BLaER1 treated with 17β-estradiol and CSF1 and Interleukin-3, amounts not matched to agents 10 nM and 100 nM (cell line): ENCODE results near the gene MRPS34.
A peak's percentile ranks its signal among the peaks of the same experiment; 100 is the strongest.

Source experiments
- H3K27ac ChIP-seq, 11 experiments: shearing (Covaris generic); formaldehyde crosslinking; 2 replicates each; pipeline ENCODE4 v1.8.1; 2022
- H3K27me3 ChIP-seq, 11 experiments: shearing (Covaris generic); formaldehyde crosslinking; 2 replicates each; pipeline ENCODE4 v1.8.1; 2022
- H3K36me3 ChIP-seq, 11 experiments: shearing (Covaris generic); formaldehyde crosslinking; 2 replicates each; pipeline ENCODE4 v1.8.1; 2022
- H3K4me1 ChIP-seq, 10 experiments: shearing (Covaris generic); formaldehyde crosslinking; 2 replicates each; pipeline ENCODE4 v1.8.1; 2022
- H3K4me2 ChIP-seq, 11 experiments: shearing (Covaris generic); formaldehyde crosslinking; 2 replicates each; pipeline ENCODE4 v1.8.1; 2022
- H3K4me3 ChIP-seq, 10 experiments: shearing (Covaris generic); formaldehyde crosslinking; 2 replicates each; pipeline ENCODE4 v1.8.1; 2022
- H3K9ac ChIP-seq, 11 experiments: shearing (Covaris generic); formaldehyde crosslinking; 2 replicates each; pipeline ENCODE4 v1.8.1; 2022
- H3K9me3 ChIP-seq, 11 experiments: shearing (Covaris generic); formaldehyde crosslinking; replicated peaks in 1 of 11; 2 replicates each; pipeline ENCODE4 v1.8.1; 2022
- H4K20me1 ChIP-seq, 11 experiments: shearing (Covaris generic); formaldehyde crosslinking; 2 replicates each; pipeline ENCODE4 v1.8.1; 2022
- Cebpa-rat ChIP-seq, 11 experiments: shearing (Covaris generic); IDR thresholded peaks; 2 replicates each; pipeline ENCODE4 v1.8.1; 2022

The MRPS34 gene

GRCh38 chr16:1817716-1818115 is 44.8 kb upstream of the MRPS34 start:
- Histone ChIP-seq H3K27me3 (no peaks in the 10 kb centered on the region), H3K4me2 (no peak overlapping the region), H3K4me3 (no peak overlapping the region), H3K36me3 (peaks cover 25 to 92% (median 63%) of the 10 kb centered on the region in 11 experiments), H3K4me1 (peaks cover 4 to 6% (median 5%) of the 10 kb centered on the region in 10 experiments; a peak in 16 of 20 replicates), H3K9ac (peak overlapping the region in 1 of 11 experiments; percentile 24; a peak in 2 of 22 replicates), H3K9me3 (no peaks in the 10 kb centered on the region), H4K20me1 (peaks cover 0 to 55% (median 11%) of the 10 kb centered on the region in 11 experiments; a peak in 11 of 22 replicates), H3K27ac (no peak overlapping the region)
- no peak for TF ChIP-seq Cebpa-rat (IDR thresholded peaks at IDR 0.05)

GRCh38 chr16:1817276-1817589 is 44.3 kb upstream of the MRPS34 start:
- peaks cover 0 to 52% (median 6%) of the 10 kb centered on the region in 11 experiments; a peak in 11 of 22 replicates for H4K20me1 ChIP-seq
- H3K4me2 ChIP-seq = no peak overlapping the region
- no peak overlapping the region for H3K9ac ChIP-seq
- no peaks in the 10 kb centered on the region for H3K9me3 ChIP-seq
- no peak overlapping the region for H3K27ac ChIP-seq
- no peaks in the 10 kb centered on the region for H3K27me3 ChIP-seq
- TF ChIP-seq Cebpa-rat (IDR thresholded peaks at IDR 0.05) = no peak
- H3K4me1 ChIP-seq = peaks cover 5 to 11% (median 9%) of the 10 kb centered on the region in 10 experiments; a peak in 16 of 20 replicates
- no peak overlapping the region for H3K4me3 ChIP-seq
- H3K36me3 ChIP-seq = peaks cover 21 to 88% (median 58%) of the 10 kb centered on the region in 11 experiments

- no peak for TF ChIP-seq Cebpa-rat (IDR thresholded peaks at IDR 0.05)
- Histone ChIP-seq H3K4me3 (no peak overlapping the region), H3K4me2 (no peak overlapping the region), H3K9ac (no peak overlapping the region; a peak in 1 of 22 replicates), H3K36me3 (peaks cover 16 to 86% (median 53%) of the 10 kb centered on the region in 11 experiments), H3K27ac (no peak overlapping the region), H3K9me3 (no peaks in the 10 kb centered on the region), H4K20me1 (peaks cover 0 to 46% (median 6%) of the 10 kb centered on the region in 11 experiments; a peak in 11 of 22 replicates), H3K4me1 (peaks cover 5 to 12% (median 11%) of the 10 kb centered on the region in 10 experiments; a peak in 16 of 20 replicates), H3K27me3 (no peaks in the 10 kb centered on the region)
These were observed 43.7 kb upstream of the MRPS34 start for GRCh38 chr16:1816396-1817275.

GRCh38 chr16:1815461-1815860 is 42.5 kb upstream of the MRPS34 start:
- Histone ChIP-seq H3K36me3 (peaks cover 16 to 86% (median 48%) of the 10 kb centered on the region in 11 experiments), H3K9ac (no peak overlapping the region), H3K4me1 (peaks cover 5 to 12% (median 11%) of the 10 kb centered on the region in 10 experiments; a peak in 16 of 20 replicates), H3K27ac (no peak overlapping the region), H3K4me2 (no peak overlapping the region), H3K4me3 (no peak overlapping the region), H4K20me1 (peaks cover 0 to 43% (median 8%) of the 10 kb centered on the region in 11 experiments; a peak in 9 of 22 replicates), H3K9me3 (no peaks in the 10 kb centered on the region), H3K27me3 (no peaks in the 10 kb centered on the region)
- TF ChIP-seq Cebpa-rat (IDR thresholded peaks at IDR 0.05) = no peak

GRCh38 chr16:1812732-1813163 is 39.8 kb upstream of the MRPS34 start:
- Histone ChIP-seq H3K27ac (peak overlapping the region in 5 of 11 experiments; percentile 16 to 60 (median 56); a peak in 8 of 22 replicates), H3K4me1 (peaks cover 5 to 12% (median 11%) of the 10 kb centered on the region in 10 experiments; a peak in 16 of 20 replicates), H3K27me3 (no peaks in the 10 kb centered on the region), H3K4me2 (peak overlapping the region in 9 of 11 experiments; percentile 4 to 47 (median 36); a peak in 13 of 22 replicates), H3K9ac (peak overlapping the region in 6 of 11 experiments; percentile 17 to 47 (median 38); a peak in 7 of 22 replicates), H3K36me3 (peaks cover 38 to 86% (median 59%) of the 10 kb centered on the region in 11 experiments), H3K4me3 (no peak overlapping the region), H3K9me3 (no peaks in the 10 kb centered on the region), H4K20me1 (peaks cover 0 to 36% (median 9%) of the 10 kb centered on the region in 11 experiments; a peak in 8 of 22 replicates)
- no peak for TF ChIP-seq Cebpa-rat (IDR thresholded peaks at IDR 0.05)

GRCh38 chr16:1810536-1810935 is 37.6 kb upstream of the MRPS34 start:
- TF ChIP-seq Cebpa-rat (IDR thresholded peaks at IDR 0.05) = no peak

GRCh38 chr16:1810106-1810505 is 37.2 kb upstream of the MRPS34 start:
- peaks cover 0 to 32% (median 5%) of the 10 kb centered on the region in 11 experiments; a peak in 4 of 22 replicates for H4K20me1 ChIP-seq
- no peak for TF ChIP-seq Cebpa-rat (IDR thresholded peaks at IDR 0.05)
- H3K9ac ChIP-seq = no peak overlapping the region
- peaks cover 5 to 14% (median 12%) of the 10 kb centered on the region in 10 experiments; a peak in 16 of 20 replicates for H3K4me1 ChIP-seq
- H3K4me2 ChIP-seq = no peak overlapping the region
- no peak overlapping the region for H3K4me3 ChIP-seq
- H3K9me3 ChIP-seq = no peaks in the 10 kb centered on the region
- H3K27me3 ChIP-seq = no peaks in the 10 kb centered on the region
- H3K27ac ChIP-seq = no peak overlapping the region
- H3K36me3 ChIP-seq = peaks cover 31 to 85% (median 57%) of the 10 kb centered on the region in 11 experiments

More at GRCh38 chr16:1810536-1810935, 37.6 kb upstream of the MRPS34 start:
- Histone ChIP-seq H3K9ac (peak overlapping the region in 1 of 11 experiments; percentile 26; a peak in 1 of 22 replicates), H3K36me3 (peaks cover 33 to 85% (median 57%) of the 10 kb centered on the region in 11 experiments), H3K27ac (no peak overlapping the region), H3K9me3 (no peaks in the 10 kb centered on the region), H3K4me1 (peaks cover 5 to 12% (median 11%) of the 10 kb centered on the region in 10 experiments; a peak in 16 of 20 replicates), H4K20me1 (peaks cover 0 to 36% (median 5%) of the 10 kb centered on the region in 11 experiments; a peak in 5 of 22 replicates), H3K4me3 (no peak overlapping the region), H3K4me2 (no peak overlapping the region), H3K27me3 (no peaks in the 10 kb centered on the region)

GRCh38 chr16:1809281-1809801 is 36.4 kb upstream of the MRPS34 start:
- H4K20me1 ChIP-seq = peaks cover 0 to 30% (median 5%) of the 10 kb centered on the region in 11 experiments; a peak in 4 of 22 replicates
- H3K4me2 ChIP-seq = no peak overlapping the region
- no peak overlapping the region for H3K9ac ChIP-seq
- no peaks in the 10 kb centered on the region for H3K27me3 ChIP-seq
- H3K4me3 ChIP-seq = no peak overlapping the region
- no peak overlapping the region for H3K27ac ChIP-seq
- H3K9me3 ChIP-seq = no peaks in the 10 kb centered on the region
- H3K4me1 ChIP-seq = peaks cover 5 to 21% (median 12%) of the 10 kb centered on the region in 10 experiments; a peak in 19 of 20 replicates
- no peak for TF ChIP-seq Cebpa-rat (IDR thresholded peaks at IDR 0.05)
- peaks cover 31 to 81% (median 56%) of the 10 kb centered on the region in 11 experiments for H3K36me3 ChIP-seq

- no peak overlapping the region for H3K4me2 ChIP-seq
- no peak for TF ChIP-seq Cebpa-rat (IDR thresholded peaks at IDR 0.05)
- H4K20me1 ChIP-seq = peaks cover 0 to 26% (median 5%) of the 10 kb centered on the region in 11 experiments; a peak in 4 of 22 replicates
- no peak overlapping the region for H3K4me3 ChIP-seq
- H3K27me3 ChIP-seq = no peaks in the 10 kb centered on the region
- H3K4me1 ChIP-seq = peaks cover 5 to 22% (median 13%) of the 10 kb centered on the region in 10 experiments; a peak in 19 of 20 replicates
- no peaks in the 10 kb centered on the region for H3K9me3 ChIP-seq
- H3K9ac ChIP-seq = no peak overlapping the region
- no peak overlapping the region for H3K27ac ChIP-seq
- peaks cover 31 to 75% (median 50%) of the 10 kb centered on the region in 11 experiments for H3K36me3 ChIP-seq
These were observed 35.8 kb upstream of the MRPS34 start for GRCh38 chr16:1808691-1809090.
